GM06990 (cell line): ENCODE data around the gene EIF3A.

Experiments
- DNase-seq: peaks from one replicate; pipeline ENCODE4 v3.0.0-alpha.2; 2011; ENCODE audit not compliant: insufficient read length; ENCODE audit errors: extremely low read depth
- H3K27me3 ChIP-seq: replicated peaks from 2 replicates; pipeline ENCODE4 v1.6.0; 2011; ENCODE audit warnings: low read length; ENCODE audit not compliant: control insufficient read depth, insufficient read depth
- H3K36me3 ChIP-seq: 2 replicates; pipeline ENCODE4 v1.5.1; 2011; ENCODE audit warnings: low read length; ENCODE audit not compliant: control insufficient read depth, insufficient read depth
- H3K4me3 ChIP-seq: replicated peaks from 2 replicates; pipeline ENCODE4 v1.5.1; 2011; ENCODE audit warnings: low read depth, mild to moderate bottlenecking, control low read depth, low read length
- TF ChIP-seq, protein P1 (sequence below): IDR thresholded peaks from 2 replicates; pipeline ENCODE4 v1.5.1; 2011; ENCODE audit warnings: low read length, control low read depth, mild to moderate bottlenecking, inconsistent platforms; ENCODE audit not compliant: insufficient read depth, poor library complexity, severe bottlenecking

Gene EIF3A

DNA sequence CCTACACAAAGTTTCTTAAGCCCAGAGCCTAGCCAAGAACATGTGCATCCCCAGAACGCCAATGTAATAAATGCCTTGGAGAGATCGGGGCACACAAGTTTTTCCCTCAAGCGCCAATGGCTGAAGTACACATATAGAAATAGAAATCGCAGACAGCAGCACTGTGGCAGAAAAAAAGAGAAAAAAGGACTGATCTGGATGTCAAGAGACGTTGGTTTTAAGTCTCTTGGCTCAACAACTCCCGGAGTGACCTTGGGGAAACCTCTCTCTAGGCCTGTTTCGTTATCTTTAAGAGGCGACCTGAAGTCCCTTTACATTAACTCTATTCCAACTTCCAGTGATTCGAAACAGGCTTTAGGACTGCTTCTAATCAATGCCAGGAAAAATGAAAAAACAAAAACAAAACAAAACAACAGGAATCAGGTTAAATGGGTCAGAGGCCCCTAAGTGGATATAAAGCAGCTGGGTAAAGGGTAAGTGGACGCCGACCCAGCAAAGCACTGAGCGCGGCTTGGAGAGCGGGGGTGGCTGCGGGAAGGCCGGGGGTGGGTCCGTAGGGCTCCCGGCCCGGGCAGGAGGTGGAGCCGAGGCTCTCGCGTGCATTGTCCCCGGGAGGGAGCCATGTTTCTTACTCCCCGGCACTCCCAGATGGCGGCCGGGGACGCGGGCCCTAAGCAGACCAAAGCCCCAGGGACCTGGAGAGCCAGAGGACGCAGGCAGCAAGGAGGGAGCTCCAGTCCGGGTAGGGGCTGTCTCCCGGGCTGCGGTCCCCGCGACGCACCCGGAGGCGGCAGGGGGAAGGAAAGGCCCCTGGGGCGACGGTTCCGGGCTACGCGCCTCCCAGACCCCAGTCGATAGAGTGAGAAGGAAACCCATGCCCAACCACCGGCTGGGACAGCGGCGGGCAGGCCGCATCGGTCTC lies 757 bp downstream of the EIF3A start:
- H3K4me3 ChIP-seq, result peak overlapping the region; percentile 98
- TF ChIP-seq, protein P1, sequence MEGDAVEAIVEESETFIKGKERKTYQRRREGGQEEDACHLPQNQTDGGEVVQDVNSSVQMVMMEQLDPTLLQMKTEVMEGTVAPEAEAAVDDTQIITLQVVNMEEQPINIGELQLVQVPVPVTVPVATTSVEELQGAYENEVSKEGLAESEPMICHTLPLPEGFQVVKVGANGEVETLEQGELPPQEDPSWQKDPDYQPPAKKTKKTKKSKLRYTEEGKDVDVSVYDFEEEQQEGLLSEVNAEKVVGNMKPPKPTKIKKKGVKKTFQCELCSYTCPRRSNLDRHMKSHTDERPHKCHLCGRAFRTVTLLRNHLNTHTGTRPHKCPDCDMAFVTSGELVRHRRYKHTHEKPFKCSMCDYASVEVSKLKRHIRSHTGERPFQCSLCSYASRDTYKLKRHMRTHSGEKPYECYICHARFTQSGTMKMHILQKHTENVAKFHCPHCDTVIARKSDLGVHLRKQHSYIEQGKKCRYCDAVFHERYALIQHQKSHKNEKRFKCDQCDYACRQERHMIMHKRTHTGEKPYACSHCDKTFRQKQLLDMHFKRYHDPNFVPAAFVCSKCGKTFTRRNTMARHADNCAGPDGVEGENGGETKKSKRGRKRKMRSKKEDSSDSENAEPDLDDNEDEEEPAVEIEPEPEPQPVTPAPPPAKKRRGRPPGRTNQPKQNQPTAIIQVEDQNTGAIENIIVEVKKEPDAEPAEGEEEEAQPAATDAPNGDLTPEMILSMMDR, result no peak
- H3K36me3 ChIP-seq, result no peaks in the 10 kb centered on the region
- no peaks in the 10 kb centered on the region for H3K27me3 ChIP-seq
- DNase-seq, result peak; percentile 84

DNA sequence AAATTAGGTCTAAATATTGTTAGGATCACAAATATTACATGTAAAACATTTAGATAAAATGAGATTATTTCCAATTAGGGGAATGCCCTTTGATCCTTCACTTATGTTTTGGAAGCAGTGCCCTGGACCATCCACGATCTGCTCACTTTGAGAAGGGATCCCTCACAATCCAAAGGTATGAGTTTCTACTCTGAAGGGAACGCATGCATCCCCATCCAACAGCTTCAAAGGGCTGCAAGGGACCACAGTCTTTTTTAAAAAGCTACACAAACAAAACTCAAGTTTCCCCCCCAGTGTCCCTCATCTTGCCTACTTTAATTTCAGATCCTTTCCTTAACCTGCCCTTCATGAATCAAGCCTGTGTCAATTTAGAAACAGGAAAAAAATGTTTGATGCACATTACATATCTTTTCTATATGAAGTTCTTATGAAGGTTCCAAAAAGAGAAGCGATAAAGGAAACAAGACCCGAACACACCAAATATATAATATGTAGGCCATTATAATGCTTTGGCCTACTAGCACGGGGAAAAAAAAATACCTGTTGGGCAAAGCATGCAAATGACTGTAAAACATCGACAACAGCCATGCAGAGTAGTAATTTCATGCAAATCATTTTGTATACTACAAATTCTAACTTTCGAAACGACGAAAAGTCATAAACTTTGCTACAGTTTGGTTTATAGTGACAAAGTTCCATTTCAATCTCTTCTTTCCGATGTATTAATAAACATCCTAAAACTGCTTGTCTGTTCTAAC lies 2.0 kb downstream of the EIF3A start:
- peak overlapping the region; percentile 98 for H3K4me3 ChIP-seq
- no peak for DNase-seq
- H3K36me3 ChIP-seq, result no peaks in the 10 kb centered on the region
- TF ChIP-seq, protein P1, result no peak
- H3K27me3 ChIP-seq, result no peaks in the 10 kb centered on the region

DNA sequence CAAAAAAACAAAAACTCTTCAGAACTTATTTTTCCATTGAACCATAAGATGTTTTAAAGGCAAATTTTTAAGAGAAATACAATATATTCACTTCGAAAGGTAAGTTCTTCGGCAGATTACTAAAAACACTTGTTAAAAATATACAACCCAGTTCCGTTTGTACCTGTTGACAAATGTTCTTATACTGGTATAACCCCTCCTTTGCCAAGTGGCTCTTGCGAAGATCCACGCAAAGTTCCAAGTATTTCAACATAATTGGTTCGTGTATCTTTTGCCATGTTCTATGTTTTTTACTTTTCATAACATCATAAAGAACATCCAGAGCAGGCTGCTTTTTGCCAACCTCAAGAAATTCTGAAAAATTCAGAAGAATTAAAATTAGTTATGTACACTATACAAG lies 7.0 kb downstream of the EIF3A start:
- TF ChIP-seq, protein P1, result no peak
- no peaks in the 10 kb centered on the region for H3K27me3 ChIP-seq
- no peak for DNase-seq
- H3K36me3 ChIP-seq, result peaks cover 8% of the 10 kb centered on the region
- H3K4me3 ChIP-seq, result no peak overlapping the region

DNA sequence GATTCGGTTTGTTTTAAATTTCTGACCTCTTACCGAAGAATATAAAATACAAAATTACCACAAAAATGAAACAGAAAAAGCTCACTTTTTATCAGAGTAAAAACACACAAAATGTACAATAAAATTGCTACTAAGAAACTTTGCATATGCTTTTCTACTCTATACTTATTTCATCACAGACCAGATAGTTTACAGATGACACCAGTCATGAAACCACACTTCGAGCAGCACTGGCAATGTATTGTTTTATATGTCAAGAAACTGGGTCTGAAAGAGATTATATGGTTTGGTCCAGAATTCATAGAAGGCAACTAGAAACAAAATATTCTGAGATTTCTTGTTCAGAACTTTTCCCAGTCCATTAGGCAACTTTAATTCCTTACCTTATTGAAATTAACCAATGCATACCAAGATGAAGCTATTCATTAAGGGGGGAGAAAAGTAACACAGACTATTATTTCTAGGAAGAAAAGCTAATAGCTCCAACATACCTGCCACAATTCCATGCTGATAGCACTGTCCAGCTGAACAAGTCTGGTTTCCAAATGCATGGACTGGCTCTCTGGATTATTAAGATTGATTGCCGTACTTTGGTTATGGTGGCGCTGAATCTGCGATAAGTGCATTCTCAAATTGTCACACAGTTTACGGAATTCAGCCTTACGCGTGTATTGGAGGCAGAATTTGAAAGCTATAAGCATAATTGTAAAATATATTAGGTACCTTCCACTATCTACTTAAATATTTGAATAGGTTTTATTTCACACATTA lies 10.0 kb downstream of the EIF3A start:
- Histone ChIP-seq H3K4me3 (no peak overlapping the region), H3K36me3 (peaks cover 14% of the 10 kb centered on the region), H3K27me3 (no peaks in the 10 kb centered on the region)
- no peak for DNase-seq
- TF ChIP-seq, protein P1, result no peak

- DNase-seq, result no peak
- H3K4me3 ChIP-seq, result no peak overlapping the region
- no peaks in the 10 kb centered on the region for H3K27me3 ChIP-seq
- peaks cover 32% of the 10 kb centered on the region for H3K36me3 ChIP-seq
- TF ChIP-seq, protein P1, result no peak
Observed at GRCh38 chr10:119061926-119062325, 18.7 kb downstream of the EIF3A start.
